GM23248 (cell line): ENCODE data around the gene MARK3.

Source experiments
- EZH2 ChIP-seq: fragments of 200-600 bp; sonication (generic); IDR thresholded peaks from 2 replicates; pipeline ENCODE4 v1.6.1; 2018; ENCODE audit warnings: antibody characterized with exemption, mild to moderate bottlenecking; ENCODE audit not compliant: insufficient read depth, poor library complexity, severe bottlenecking
- EZH2phosphoT487 ChIP-seq: fragments of 200-600 bp; sonication (generic); IDR thresholded peaks from 2 replicates; pipeline ENCODE4 v1.6.1; 2018; ENCODE audit warnings: antibody characterized with exemption, moderate library complexity, mild to moderate bottlenecking, low read depth; ENCODE audit not compliant: insufficient read depth

GRCh38 chr14:103443111-103443510, 57.9 kb downstream of the MARK3 start:
- no peak for TF ChIP-seq EZH2
- no peak for TF ChIP-seq EZH2phosphoT487
